Neural cell (in vitro differentiated cells): ENCODE data around the gene PTPRD. TPM values are rescaled to one million over a fixed set of nuclear protein-coding genes. Genes with fewer than 3 reads are reported as not detected.

Source experiments
- H2AFZ ChIP-seq: fragments of 200-600, 300-800 bp; sonication (generic), shearing (Covaris generic); 2 replicates; pipeline ENCODE4 v1.6.0; 2014; ENCODE audit warnings: low read depth, mild to moderate bottlenecking, antibody characterized with exemption, low read length, moderate library complexity
- H3F3A ChIP-seq: fragments of 200-600 bp; shearing (Covaris generic); 2 replicates; pipeline ENCODE4 v1.6.1; 2016; ENCODE audit warnings: mild to moderate bottlenecking, moderate library complexity, mixed read lengths, antibody characterized with exemption, low read length; ENCODE audit not compliant: insufficient read depth, poor library complexity, severe bottlenecking
- H3K27ac ChIP-seq: fragments of 200-600, 300-800 bp; sonication (generic), shearing (Covaris generic); 2 replicates; pipeline ENCODE4 v1.5.1; 2014; ENCODE audit warnings: mild to moderate bottlenecking, low read length, moderate library complexity
- H3K27me3 ChIP-seq: fragments of 300-800, 200-600 bp; sonication (generic), shearing (Covaris generic); 2 replicates; pipeline ENCODE4 v1.6.0; 2014; ENCODE audit warnings: mild to moderate bottlenecking, low read depth, low read length, moderate library complexity; ENCODE audit not compliant: insufficient read depth
- H3K36me3 ChIP-seq: fragments of 300-800, 200-600 bp; sonication (generic), shearing (Covaris generic); 2 replicates; pipeline ENCODE4 v1.5.1; 2014; ENCODE audit warnings: mild to moderate bottlenecking, antibody characterized with exemption, low read length, moderate library complexity; ENCODE audit not compliant: insufficient read depth
- H3K4me2 ChIP-seq: fragments of 300-800, 200-600 bp; sonication (generic), shearing (Covaris generic); 2 replicates; pipeline ENCODE4 v1.6.0; 2014; ENCODE audit warnings: mild to moderate bottlenecking, low read length
- H3K4me3 ChIP-seq: fragments of 300-800, 200-600 bp; sonication (generic), shearing (Covaris generic); 2 replicates; pipeline ENCODE4 v1.5.1; 2014; ENCODE audit warnings: mild to moderate bottlenecking, low read length, moderate library complexity
- H3K79me2 ChIP-seq: fragments of 200-600 bp; shearing (Covaris generic); replicated peaks from 2 replicates; pipeline ENCODE4 v1.6.0; 2014; ENCODE audit warnings: mild to moderate bottlenecking, low read length, moderate library complexity; ENCODE audit not compliant: insufficient read depth
- H3K9ac ChIP-seq: fragments of 300-800, 200-600 bp; sonication (generic), shearing (Covaris generic); 2 replicates; pipeline ENCODE4 v1.6.1; 2016; ENCODE audit warnings: mild to moderate bottlenecking, low read length, mixed read lengths
- H3K9me2 ChIP-seq: fragments of 200-600 bp; shearing (Covaris generic); 2 replicates; pipeline ENCODE4 v1.6.1; 2016; ENCODE audit warnings: mild to moderate bottlenecking, low read length, mixed read lengths; ENCODE audit not compliant: insufficient read depth
- H3K9me3 ChIP-seq: fragments of 200-600, 300-800 bp; sonication (generic), shearing (Covaris generic); 2 replicates; pipeline ENCODE4 v1.6.1; 2016; ENCODE audit warnings: mild to moderate bottlenecking, mixed run types, low read length, moderate library complexity, mixed read lengths
- H4K20me1 ChIP-seq: fragments of 200-600 bp; shearing (Covaris generic); 2 replicates; pipeline ENCODE4 v1.6.1; 2016; ENCODE audit warnings: mild to moderate bottlenecking, mixed run types; ENCODE audit not compliant: insufficient read depth
- CTCF ChIP-seq: fragments of 450-650 bp; IDR thresholded peaks from 2 replicates; pipeline ENCODE4 v1.5.1; 2014; ENCODE audit warnings: antibody characterized with exemption, mild to moderate bottlenecking, moderate library complexity; ENCODE audit not compliant: poor library complexity, severe bottlenecking
- EP300 ChIP-seq: fragments of 450-650 bp; conservative IDR thresholded peaks from 2 replicates; pipeline ENCODE4 v1.6.1; 2014; ENCODE audit warnings: antibody characterized with exemption, mild to moderate bottlenecking, moderate library complexity; ENCODE audit not compliant: poor library complexity, severe bottlenecking
- EZH2 ChIP-seq: fragments of 200-600, 300-800 bp; shearing (Covaris generic), sonication (generic); IDR thresholded peaks from 2 replicates; pipeline ENCODE4 v1.6.1; 2014; ENCODE audit warnings: antibody characterized with exemption, low read length, borderline replicate concordance, mild to moderate bottlenecking; ENCODE audit not compliant: insufficient read depth, poor library complexity, severe bottlenecking
- MXI1 ChIP-seq: fragments of 450-650 bp; conservative IDR thresholded peaks from 2 replicates; pipeline ENCODE4 v1.6.1; 2014; ENCODE audit warnings: antibody characterized with exemption, mild to moderate bottlenecking; ENCODE audit not compliant: poor library complexity, severe bottlenecking
- POLR2AphosphoS5 ChIP-seq: IDR thresholded peaks from 2 replicates; pipeline ENCODE4 v1.6.1; 2012
- RAD21 ChIP-seq: fragments of 450-650 bp; conservative IDR thresholded peaks from 2 replicates; pipeline ENCODE4 v1.6.1; 2014; ENCODE audit warnings: antibody characterized with exemption, mild to moderate bottlenecking, moderate library complexity
- SMC3 ChIP-seq: fragments of 450-650 bp; conservative IDR thresholded peaks from 2 replicates; pipeline ENCODE4 v1.6.1; 2014; ENCODE audit warnings: antibody characterized with exemption, mild to moderate bottlenecking, moderate library complexity; ENCODE audit not compliant: poor library complexity
- TAF1 ChIP-seq: IDR thresholded peaks from 2 replicates; pipeline ENCODE4 v1.6.1; 2012; ENCODE audit warnings: low read depth
- polyA plus RNA-seq: library from polyadenylated mRNA; depleted of rRNA; stranded (reverse); fragments of >200 nt; gene quantifications from 2 replicates; pipeline ENCODE4 v1.2.3, GENCODE V29; 2014
- TF ChIP-seq, protein P1 (sequence below): IDR thresholded peaks from 2 replicates; pipeline ENCODE4 v1.6.1; 2012; ENCODE audit warnings: borderline replicate concordance

The PTPRD gene
- polyA plus RNA-seq, 1 donor from 2014 or later = 143 TPM

GRCh38 chr9:8772302-8772701, 1840.5 kb downstream of the PTPRD start:
- H3K27me3 ChIP-seq = no peaks in the 10 kb centered on the region
- H3F3A ChIP-seq = no peaks in the 10 kb centered on the region
- no peak overlapping the region for H3K9ac ChIP-seq
- TF ChIP-seq EZH2 = no peak
- TF ChIP-seq, protein P1, sequence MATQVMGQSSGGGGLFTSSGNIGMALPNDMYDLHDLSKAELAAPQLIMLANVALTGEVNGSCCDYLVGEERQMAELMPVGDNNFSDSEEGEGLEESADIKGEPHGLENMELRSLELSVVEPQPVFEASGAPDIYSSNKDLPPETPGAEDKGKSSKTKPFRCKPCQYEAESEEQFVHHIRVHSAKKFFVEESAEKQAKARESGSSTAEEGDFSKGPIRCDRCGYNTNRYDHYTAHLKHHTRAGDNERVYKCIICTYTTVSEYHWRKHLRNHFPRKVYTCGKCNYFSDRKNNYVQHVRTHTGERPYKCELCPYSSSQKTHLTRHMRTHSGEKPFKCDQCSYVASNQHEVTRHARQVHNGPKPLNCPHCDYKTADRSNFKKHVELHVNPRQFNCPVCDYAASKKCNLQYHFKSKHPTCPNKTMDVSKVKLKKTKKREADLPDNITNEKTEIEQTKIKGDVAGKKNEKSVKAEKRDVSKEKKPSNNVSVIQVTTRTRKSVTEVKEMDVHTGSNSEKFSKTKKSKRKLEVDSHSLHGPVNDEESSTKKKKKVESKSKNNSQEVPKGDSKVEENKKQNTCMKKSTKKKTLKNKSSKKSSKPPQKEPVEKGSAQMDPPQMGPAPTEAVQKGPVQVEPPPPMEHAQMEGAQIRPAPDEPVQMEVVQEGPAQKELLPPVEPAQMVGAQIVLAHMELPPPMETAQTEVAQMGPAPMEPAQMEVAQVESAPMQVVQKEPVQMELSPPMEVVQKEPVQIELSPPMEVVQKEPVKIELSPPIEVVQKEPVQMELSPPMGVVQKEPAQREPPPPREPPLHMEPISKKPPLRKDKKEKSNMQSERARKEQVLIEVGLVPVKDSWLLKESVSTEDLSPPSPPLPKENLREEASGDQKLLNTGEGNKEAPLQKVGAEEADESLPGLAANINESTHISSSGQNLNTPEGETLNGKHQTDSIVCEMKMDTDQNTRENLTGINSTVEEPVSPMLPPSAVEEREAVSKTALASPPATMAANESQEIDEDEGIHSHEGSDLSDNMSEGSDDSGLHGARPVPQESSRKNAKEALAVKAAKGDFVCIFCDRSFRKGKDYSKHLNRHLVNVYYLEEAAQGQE = no peak
- no peak for TF ChIP-seq TAF1
- TF ChIP-seq MXI1 = no peak
- no peak for TF ChIP-seq RAD21
- TF ChIP-seq EP300 = no peak
- no peak for TF ChIP-seq POLR2AphosphoS5
- no peak for TF ChIP-seq CTCF
- TF ChIP-seq SMC3 = no peak
- no peaks in the 10 kb centered on the region for H3K9me2 ChIP-seq
- H2AFZ ChIP-seq = no peak overlapping the region
- H3K27ac ChIP-seq = no peak overlapping the region
- peaks cover 24% of the 10 kb centered on the region for H3K79me2 ChIP-seq
- no peaks in the 10 kb centered on the region for H3K9me3 ChIP-seq
- no peak overlapping the region for H3K4me3 ChIP-seq
- H3K36me3 ChIP-seq = no peaks in the 10 kb centered on the region
- no peaks in the 10 kb centered on the region for H4K20me1 ChIP-seq
- H3K4me2 ChIP-seq = no peak overlapping the region

DNA sequence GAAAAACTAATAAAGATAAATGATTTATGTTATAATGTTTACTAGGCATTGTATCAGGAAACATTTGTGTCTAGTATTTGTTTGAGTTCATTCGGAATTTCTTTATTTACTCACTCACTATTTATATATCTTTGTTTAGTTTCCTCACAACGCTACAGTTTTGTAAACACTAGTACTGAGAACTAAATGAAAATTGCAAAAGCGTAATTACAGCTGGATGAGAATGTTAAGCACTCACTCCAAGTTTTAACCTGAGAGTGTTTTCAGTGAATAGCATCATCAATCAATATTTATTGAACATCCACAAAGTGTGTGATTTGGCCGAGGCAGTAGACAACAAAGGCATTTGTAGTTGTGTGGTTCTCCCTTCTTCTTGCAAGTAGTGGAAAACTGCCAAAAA, 1843.6 kb downstream of the PTPRD start:
- Histone ChIP-seq H3K9ac (no peak overlapping the region), H3K79me2 (peaks cover 4% of the 10 kb centered on the region), H3K27ac (no peak overlapping the region), H3K27me3 (no peaks in the 10 kb centered on the region), H3K36me3 (no peaks in the 10 kb centered on the region), H4K20me1 (no peaks in the 10 kb centered on the region), H3K4me3 (no peak overlapping the region), H3K9me3 (no peaks in the 10 kb centered on the region), H3K9me2 (no peaks in the 10 kb centered on the region), H2AFZ (no peak overlapping the region), H3F3A (no peaks in the 10 kb centered on the region), H3K4me2 (no peak overlapping the region)
- TF ChIP-seq SMC3 = no peak
- TF ChIP-seq CTCF = no peak
- no peak for TF ChIP-seq EZH2
- TF ChIP-seq POLR2AphosphoS5 = no peak
- TF ChIP-seq EP300 = no peak
